PC-3 (cell line): Measurements from ENCODE around the gene NBPF3. TPM values are rescaled to one million over a fixed set of nuclear protein-coding genes. Genes with fewer than 3 reads are reported as not detected.
"Not testable (repeated sequence)": the region's sequence is repeated elsewhere in the genome, so short reads cannot be mapped to it uniquely, and the experiment has no call there.

Experiments
- ATAC-seq: fragments of 200-7000 bp; cut with Tn5 transposase; 2 replicates; pipeline ENCODE4 v1.9.1; 2020; ENCODE audit warnings: mild to moderate bottlenecking, moderate library complexity
- BruUV-seq: library from RNA; stranded (reverse); fragments of 400-500 nt; replicated peaks from 2 replicates; lab custom pipeline; 2021; lab: Mats Ljungman, UMichigan
- CTCF ChIA-PET: fragments of 300-600 bp; sonication (Branson Sonifier 250); formaldehyde crosslinking; loops from one replicate; lab custom pipeline; 2022; ENCODE audit warnings: antibody characterized with exemption; lab: Charles Lee
- POLR2A ChIA-PET: fragments of 300-600 bp; sonication (Branson Sonifier 250); formaldehyde crosslinking; loops from one replicate; lab custom pipeline; 2022; ENCODE audit warnings: antibody characterized with exemption; ENCODE audit not compliant: unreplicated experiment; lab: Charles Lee
- DNase-seq: peaks from one replicate; pipeline ENCODE4 v3.0.0-alpha.2; 2015
- H2AFZ ChIP-seq: fragments of 300-600 bp; sonication (generic); 2 replicates; pipeline ENCODE4 v1.6.0; 2016; ENCODE audit warnings: antibody characterized with exemption, low read length
- H3F3A ChIP-seq: fragments of 300-600 bp; sonication (generic); one replicate; pipeline ENCODE4 v1.6.0; 2017; ENCODE audit warnings: antibody characterized with exemption, low read length, control low read depth, mild to moderate bottlenecking; ENCODE audit not compliant: unreplicated experiment
- H3K27ac ChIP-seq: fragments of 300-600 bp; sonication (generic); 2 replicates; pipeline ENCODE4 v1.5.1; 2016; ENCODE audit warnings: mild to moderate bottlenecking, low read length
- H3K27me3 ChIP-seq: fragments of 300-600 bp; sonication (generic); 2 replicates; pipeline ENCODE4 v1.6.1; 2016; ENCODE audit warnings: low read length, mixed read lengths
- H3K36me3 ChIP-seq: fragments of 300-600 bp; sonication (generic); 2 replicates; pipeline ENCODE4 v1.6.1; 2016; ENCODE audit warnings: low read depth, mixed run types, low read length, mixed read lengths
- H3K4me1 ChIP-seq: fragments of 300-600 bp; sonication (generic); 2 replicates; pipeline ENCODE4 v1.5.1; 2016; ENCODE audit warnings: low read length; ENCODE audit not compliant: insufficient read depth
- H3K4me2 ChIP-seq: fragments of 300-600 bp; sonication (generic); 2 replicates; pipeline ENCODE4 v1.6.0; 2016; ENCODE audit warnings: low read length
- H3K4me3 ChIP-seq: fragments of 300-600 bp; sonication (generic); 2 replicates; pipeline ENCODE4 v1.5.1; 2016; ENCODE audit warnings: mild to moderate bottlenecking, low read length, mixed read lengths
- H3K79me2 ChIP-seq: fragments of 300-600 bp; sonication (generic); 2 replicates; pipeline ENCODE4 v1.6.1; 2017; ENCODE audit warnings: low read length, mixed read lengths
- H3K9ac ChIP-seq: fragments of 300-600 bp; sonication (generic); 2 replicates; pipeline ENCODE4 v1.6.0; 2016; ENCODE audit warnings: mild to moderate bottlenecking, low read length
- H3K9me2 ChIP-seq: fragments of 300-600 bp; sonication (generic); replicated peaks from 2 replicates; pipeline ENCODE4 v1.6.1; 2016; ENCODE audit warnings: mixed run types, low read length, mixed read lengths
- H3K9me3 ChIP-seq: fragments of 300-600 bp; sonication (generic); 2 replicates; pipeline ENCODE4 v1.6.1; 2016; ENCODE audit warnings: low read length, mixed read lengths
- H4K20me1 ChIP-seq: fragments of 300-600 bp; sonication (generic); 2 replicates; pipeline ENCODE4 v1.6.1; 2016; ENCODE audit warnings: low read length, mixed read lengths
- CTCF ChIP-seq: fragments of 300-600 bp; sonication (generic); conservative IDR thresholded peaks from 2 replicates; pipeline ENCODE4 v1.5.1; 2017; ENCODE audit warnings: antibody characterized with exemption, low read depth, mild to moderate bottlenecking, low read length
- EZH2 ChIP-seq: fragments of 300-600 bp; sonication (generic); IDR thresholded peaks from one replicate; pipeline ENCODE4 v1.6.1; 2017; ENCODE audit warnings: antibody characterized with exemption, mild to moderate bottlenecking, low read length; ENCODE audit not compliant: unreplicated experiment
- EZH2phosphoT487 ChIP-seq: fragments of 300-600 bp; sonication (generic); IDR thresholded peaks from 2 replicates; pipeline ENCODE4 v1.6.1; 2018; ENCODE audit warnings: mild to moderate bottlenecking, antibody characterized with exemption, low read length, borderline replicate concordance
- intact Hi-C: fragments of 100-400 bp; cut with micrococcal nuclease; formaldehyde crosslinking; loops from 2 replicates; pipeline ENCODE4 v1.9.0; 2023
- total RNA-seq: library from RNA; depleted of rRNA; stranded (reverse); fragments of >200 nt; gene quantifications from 2 replicates; pipeline ENCODE4 v1.2.3, GENCODE V29; 2014

Gene NBPF3
- total RNA-seq, 1 experiment from 2014 or later = 26.0 TPM

DNA sequence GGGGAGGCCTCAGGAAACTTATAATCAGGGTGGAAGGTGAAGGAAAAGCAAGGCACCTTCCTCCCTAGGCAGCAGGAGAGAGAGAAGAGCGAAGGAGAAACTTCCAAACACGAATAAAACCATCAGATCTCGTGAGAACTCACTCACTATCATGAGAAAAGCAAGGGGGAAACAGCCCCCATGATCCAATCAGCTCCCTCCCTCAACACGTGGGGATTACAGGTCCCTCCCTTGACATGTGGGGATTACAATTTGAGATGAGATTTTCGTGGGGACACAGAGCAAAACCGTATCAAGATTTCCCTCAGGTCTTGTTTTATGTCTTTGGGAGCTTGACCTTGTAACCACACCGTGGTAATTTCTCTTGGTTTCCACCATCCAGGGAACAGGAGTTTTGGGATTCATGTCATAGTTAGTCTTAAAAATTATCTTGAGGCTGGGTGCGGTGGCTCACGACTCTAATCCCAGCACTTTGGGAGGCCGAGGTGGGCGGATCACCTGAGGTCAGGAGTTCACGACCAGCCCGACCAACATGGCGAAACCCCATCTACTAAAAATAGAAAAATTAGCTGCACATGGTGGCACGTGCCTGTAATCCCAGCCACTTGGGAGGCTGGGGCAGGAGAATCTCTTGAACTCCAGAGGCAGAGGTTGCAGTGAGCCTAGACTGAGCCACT is 47.2 kb upstream of the NBPF3 start:
- Histone ChIP-seq H3K9ac (no peak overlapping the region), H3K27me3 (no peaks in the 10 kb centered on the region), H3K36me3 (no peaks in the 10 kb centered on the region), H3K4me1 (no peaks in the 10 kb centered on the region), H3K4me2 (no peak overlapping the region), H2AFZ (no peak overlapping the region), H3K27ac (no peak overlapping the region), H3K9me3 (no peaks in the 10 kb centered on the region), H3K79me2 (no peaks in the 10 kb centered on the region), H3F3A (no peaks in the 10 kb centered on the region), H3K9me2 (no peaks in the 10 kb centered on the region), H4K20me1 (no peaks in the 10 kb centered on the region), H3K4me3 (no peak overlapping the region)
- TF ChIP-seq CTCF = no peak
- no peak for TF ChIP-seq EZH2
- no peak for TF ChIP-seq EZH2phosphoT487
- intact Hi-C loops = no loop called here
- CTCF ChIA-PET = no interaction called here
- DNase-seq (no peak), ATAC-seq (no peak)
- no TSS peak for BruUV-seq
- POLR2A ChIA-PET = interaction anchor here (0.5 kb wide), 1 partner anchor 40 kb away, joined by 6 read pairs; no protein-coding TSS in a partner anchor

GRCh38 chr1:21396516-21396915 is 43.4 kb upstream of the NBPF3 start:
- no peak for TF ChIP-seq EZH2
- TF ChIP-seq CTCF = no peak
- no peak for TF ChIP-seq EZH2phosphoT487
- Histone ChIP-seq H3K9me2 (no peaks in the 10 kb centered on the region), H3K4me3 (no peak overlapping the region), H3K27me3 (no peaks in the 10 kb centered on the region), H3K79me2 (no peaks in the 10 kb centered on the region), H3F3A (no peaks in the 10 kb centered on the region), H3K4me1 (no peaks in the 10 kb centered on the region), H3K4me2 (no peak overlapping the region), H4K20me1 (no peaks in the 10 kb centered on the region), H3K27ac (no peak overlapping the region), H3K36me3 (no peaks in the 10 kb centered on the region), H2AFZ (no peak overlapping the region), H3K9ac (no peak overlapping the region), H3K9me3 (no peaks in the 10 kb centered on the region)
- no peak for ATAC-seq
- intact Hi-C loops = no loop called here
- CTCF ChIA-PET = no interaction called here
- BruUV-seq = no TSS peak
- no peak for DNase-seq
- POLR2A ChIA-PET = no interaction called here

- no peaks in the 10 kb centered on the region for H3F3A ChIP-seq
- ChIA-PET POLR2A (no interaction called here), CTCF (no interaction called here)
- intact Hi-C loops = no loop called here
- ATAC-seq = no peak
- no peak overlapping the region for H2AFZ ChIP-seq
- H3K9ac ChIP-seq = no peak overlapping the region
- no peaks in the 10 kb centered on the region for H3K9me3 ChIP-seq
- H3K36me3 ChIP-seq = no peaks in the 10 kb centered on the region
- H3K79me2 ChIP-seq = no peaks in the 10 kb centered on the region
- no TSS peak for BruUV-seq
- no peak for DNase-seq
- H3K4me3 ChIP-seq = no peak overlapping the region
- no peaks in the 10 kb centered on the region for H3K4me1 ChIP-seq
- no peak overlapping the region for H3K4me2 ChIP-seq
- TF ChIP-seq EZH2phosphoT487 = no peak
- no peak for TF ChIP-seq CTCF
- no peak for TF ChIP-seq EZH2
- no peaks in the 10 kb centered on the region for H4K20me1 ChIP-seq
- no peaks in the 10 kb centered on the region for H3K9me2 ChIP-seq
- no peak overlapping the region for H3K27ac ChIP-seq
- no peaks in the 10 kb centered on the region for H3K27me3 ChIP-seq
Observed at GRCh38 chr1:21397813-21398188, 42.1 kb upstream of the NBPF3 start.

GRCh38 chr1:21401726-21402346 is 38.1 kb upstream of the NBPF3 start:
- H3K9ac ChIP-seq, H4K20me1 ChIP-seq, H3K4me2 ChIP-seq, H3K9me3 ChIP-seq, BruUV-seq, ATAC-seq, H3K4me1 ChIP-seq, H3K27ac ChIP-seq, H3K27me3 ChIP-seq, H3K79me2 ChIP-seq, DNase-seq, H3F3A ChIP-seq, H3K36me3 ChIP-seq, H3K4me3 ChIP-seq, H3K9me2 ChIP-seq, intact Hi-C loops, POLR2A ChIA-PET, CTCF ChIA-PET, H2AFZ ChIP-seq: not testable (repeated sequence)
